HL-60 (cell line): Measurements from ENCODE around the gene DPF3.

Experiments used
- GABPA ChIP-seq: IDR thresholded peaks from 2 replicates; pipeline ENCODE4 v1.6.1; 2012; ENCODE audit warnings: low read depth
- TF ChIP-seq, protein P1 (sequence below): IDR thresholded peaks from one replicate; pipeline ENCODE4 v1.5.1; 2011; ENCODE audit warnings: low read length, control low read depth, inconsistent platforms; ENCODE audit not compliant: insufficient read depth

DNA sequence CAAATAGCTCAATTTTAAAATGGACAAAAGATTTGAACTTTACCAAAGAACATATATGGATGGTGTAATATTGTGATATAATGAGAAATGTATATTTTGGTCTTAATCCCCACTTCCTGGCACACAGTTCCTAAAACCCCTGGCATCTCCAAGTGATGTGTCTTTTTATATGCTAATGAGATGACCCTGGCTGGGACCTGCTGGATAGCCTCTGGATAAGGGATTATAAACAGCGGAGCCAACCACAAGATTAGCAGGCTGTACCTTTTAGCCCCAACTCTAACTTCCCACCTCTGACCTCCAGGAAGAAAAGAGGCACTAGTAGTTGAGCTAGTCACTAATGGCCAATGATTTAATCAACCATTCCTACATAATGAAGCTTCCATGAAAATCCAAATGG lies 130.0 kb downstream of the DPF3 start:
- TF ChIP-seq, protein P1, sequence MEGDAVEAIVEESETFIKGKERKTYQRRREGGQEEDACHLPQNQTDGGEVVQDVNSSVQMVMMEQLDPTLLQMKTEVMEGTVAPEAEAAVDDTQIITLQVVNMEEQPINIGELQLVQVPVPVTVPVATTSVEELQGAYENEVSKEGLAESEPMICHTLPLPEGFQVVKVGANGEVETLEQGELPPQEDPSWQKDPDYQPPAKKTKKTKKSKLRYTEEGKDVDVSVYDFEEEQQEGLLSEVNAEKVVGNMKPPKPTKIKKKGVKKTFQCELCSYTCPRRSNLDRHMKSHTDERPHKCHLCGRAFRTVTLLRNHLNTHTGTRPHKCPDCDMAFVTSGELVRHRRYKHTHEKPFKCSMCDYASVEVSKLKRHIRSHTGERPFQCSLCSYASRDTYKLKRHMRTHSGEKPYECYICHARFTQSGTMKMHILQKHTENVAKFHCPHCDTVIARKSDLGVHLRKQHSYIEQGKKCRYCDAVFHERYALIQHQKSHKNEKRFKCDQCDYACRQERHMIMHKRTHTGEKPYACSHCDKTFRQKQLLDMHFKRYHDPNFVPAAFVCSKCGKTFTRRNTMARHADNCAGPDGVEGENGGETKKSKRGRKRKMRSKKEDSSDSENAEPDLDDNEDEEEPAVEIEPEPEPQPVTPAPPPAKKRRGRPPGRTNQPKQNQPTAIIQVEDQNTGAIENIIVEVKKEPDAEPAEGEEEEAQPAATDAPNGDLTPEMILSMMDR = no peak
- no peak for TF ChIP-seq GABPA
